Measurements from ENCODE around the gene SNAPIN.

SNAPIN gene

GRCh38 chr1:153697191-153698019, 38.9 kb downstream of the SNAPIN start:
- Histone ChIP-seq H3K4me1 (ENCODE audit: control insufficient read depth, insufficient read depth, low read length) (peaks cover 29% of the 10 kb centered on the region), H3K9me3 (ENCODE audit: control insufficient read depth, insufficient read depth, low read depth, low read length) (no peaks in the 10 kb centered on the region), H3K27ac (ENCODE audit: low read depth, low read length) (peak overlapping the region; percentile 80), H3K4me3 (ENCODE audit: low read depth, low read length) (peak overlapping the region; percentile 39), H3K27me3 (ENCODE audit: control insufficient read depth, insufficient read depth, low read length) (no peaks in the 10 kb centered on the region), H3K36me3 (ENCODE audit: control insufficient read depth, insufficient read depth, low read length) (no peaks in the 10 kb centered on the region), H3K9ac (ENCODE audit: low read length) (peak overlapping the region; percentile 68)

DNA sequence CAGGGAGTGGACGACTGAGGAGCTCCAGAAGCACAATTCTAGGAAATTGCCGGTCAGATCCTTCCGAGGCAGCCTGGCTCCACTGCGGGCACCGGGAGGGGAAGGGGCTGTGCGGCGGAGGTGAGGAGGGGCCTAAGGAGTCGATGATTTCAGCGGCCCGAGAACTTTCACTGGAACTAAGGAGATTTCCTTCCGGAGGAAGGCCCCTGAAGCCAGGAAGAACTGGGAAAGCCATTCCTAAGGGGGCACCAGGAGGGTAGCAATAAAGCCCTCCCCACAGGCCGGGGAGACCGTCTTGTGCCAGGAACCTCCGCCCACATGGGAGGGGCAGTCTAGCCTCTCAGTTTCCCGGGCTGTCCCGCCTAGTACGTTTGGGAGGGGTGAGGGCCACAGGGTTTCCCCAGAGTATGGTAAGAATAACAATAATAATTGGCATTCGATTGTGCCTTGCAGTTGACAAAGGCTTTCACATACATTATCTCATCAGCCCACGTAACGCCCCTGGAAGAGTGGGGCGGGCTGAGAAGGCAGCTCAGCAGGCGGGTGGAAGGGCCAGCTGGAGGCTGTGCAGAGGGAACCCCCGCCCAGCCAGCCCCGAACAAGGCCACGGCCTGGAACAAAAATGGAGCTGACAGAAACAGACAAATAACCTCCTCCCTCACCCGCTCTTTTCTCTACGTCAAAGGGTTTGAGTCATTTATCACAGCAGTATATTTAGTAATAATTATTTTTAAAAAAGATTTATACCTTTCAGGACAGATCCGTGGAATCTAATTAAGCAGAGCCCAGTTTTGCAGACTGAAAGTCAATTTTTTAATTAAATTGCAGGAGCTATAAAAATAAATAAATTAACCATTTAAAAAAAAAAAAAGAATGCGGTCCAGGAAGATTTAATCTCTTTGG, 39.8 kb downstream of the SNAPIN start:
- Histone ChIP-seq H3K9me3 (ENCODE audit: control insufficient read depth, insufficient read depth, low read depth, low read length) (no peaks in the 10 kb centered on the region), H3K4me3 (ENCODE audit: low read depth, low read length) (peak overlapping the region; percentile 39), H3K27ac (ENCODE audit: low read depth, low read length) (peak overlapping the region; percentile 80), H3K36me3 (ENCODE audit: control insufficient read depth, insufficient read depth, low read length) (no peaks in the 10 kb centered on the region), H3K27me3 (ENCODE audit: control insufficient read depth, insufficient read depth, low read length) (no peaks in the 10 kb centered on the region), H3K9ac (ENCODE audit: low read length) (peak overlapping the region; percentile 68), H3K4me1 (ENCODE audit: control insufficient read depth, insufficient read depth, low read length) (peaks cover 29% of the 10 kb centered on the region)

GRCh38 chr1:153698923-153699714, 40.6 kb downstream of the SNAPIN start:
- Histone ChIP-seq H3K9me3 (ENCODE audit: control insufficient read depth, insufficient read depth, low read depth, low read length) (no peaks in the 10 kb centered on the region), H3K4me3 (ENCODE audit: low read depth, low read length) (no peak overlapping the region), H3K36me3 (ENCODE audit: control insufficient read depth, insufficient read depth, low read length) (no peaks in the 10 kb centered on the region), H3K9ac (ENCODE audit: low read length) (no peak overlapping the region), H3K27me3 (ENCODE audit: control insufficient read depth, insufficient read depth, low read length) (no peaks in the 10 kb centered on the region), H3K27ac (ENCODE audit: low read depth, low read length) (no peak overlapping the region), H3K4me1 (ENCODE audit: control insufficient read depth, insufficient read depth, low read length) (peaks cover 29% of the 10 kb centered on the region)

DNA sequence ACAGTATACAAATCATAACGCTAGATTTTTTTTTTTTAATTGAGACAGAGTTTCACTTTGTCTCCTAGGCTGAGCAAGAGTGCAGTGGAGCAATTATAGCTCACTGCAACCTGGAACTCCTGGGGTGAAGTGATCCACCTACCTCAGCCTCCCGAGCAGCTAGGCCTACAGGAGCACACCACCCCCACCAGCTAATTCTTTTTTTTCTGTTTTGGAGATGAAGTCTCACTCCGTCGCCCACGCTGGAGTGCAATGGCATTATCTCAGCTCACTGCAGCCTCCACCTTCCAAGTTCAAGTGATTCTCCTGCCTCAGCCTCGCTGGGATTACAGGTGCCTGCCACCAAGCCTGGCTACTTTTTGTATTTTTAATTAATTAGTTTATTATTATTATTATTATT, 41.3 kb downstream of the SNAPIN start:
- peaks cover 29% of the 10 kb centered on the region for H3K4me1 ChIP-seq (ENCODE audit: control insufficient read depth, insufficient read depth, low read length)
- H3K4me3 ChIP-seq (ENCODE audit: low read depth, low read length): no peak overlapping the region
- H3K9ac ChIP-seq (ENCODE audit: low read length): no peak overlapping the region
- H3K36me3 ChIP-seq (ENCODE audit: control insufficient read depth, insufficient read depth, low read length): no peaks in the 10 kb centered on the region
- no peaks in the 10 kb centered on the region for H3K9me3 ChIP-seq (ENCODE audit: control insufficient read depth, insufficient read depth, low read depth, low read length)
- no peak overlapping the region for H3K27ac ChIP-seq (ENCODE audit: low read depth, low read length)
- H3K27me3 ChIP-seq (ENCODE audit: control insufficient read depth, insufficient read depth, low read length): no peaks in the 10 kb centered on the region

DNA sequence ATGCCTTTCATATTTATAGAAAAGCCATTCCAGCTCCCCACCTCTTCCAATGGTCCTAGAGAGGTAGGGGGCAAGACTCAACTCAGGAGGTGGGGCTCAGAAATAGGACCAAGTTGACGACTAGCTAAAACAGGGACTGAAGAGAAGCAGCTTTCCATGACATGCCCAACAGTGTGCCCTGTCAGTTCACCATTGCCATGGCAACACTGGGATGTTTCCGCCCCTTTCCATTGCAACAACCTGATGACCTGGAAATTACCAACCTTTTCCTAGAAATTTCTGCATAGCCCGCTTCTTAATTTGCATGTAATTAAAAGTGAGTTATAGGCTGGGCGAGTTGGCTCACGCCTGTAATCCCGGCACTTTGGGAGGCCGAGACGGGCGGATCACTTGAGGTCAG, 47.0 kb downstream of the SNAPIN start:
- no peaks in the 10 kb centered on the region for H3K9me3 ChIP-seq (ENCODE audit: control insufficient read depth, insufficient read depth, low read depth, low read length)
- no peaks in the 10 kb centered on the region for H3K4me1 ChIP-seq (ENCODE audit: control insufficient read depth, insufficient read depth, low read length)
- H3K4me3 ChIP-seq (ENCODE audit: low read depth, low read length): no peak overlapping the region
- no peak overlapping the region for H3K9ac ChIP-seq (ENCODE audit: low read length)
- H3K27me3 ChIP-seq (ENCODE audit: control insufficient read depth, insufficient read depth, low read length): no peaks in the 10 kb centered on the region
- no peak overlapping the region for H3K27ac ChIP-seq (ENCODE audit: low read depth, low read length)
- H3K36me3 ChIP-seq (ENCODE audit: control insufficient read depth, insufficient read depth, low read length): no peaks in the 10 kb centered on the region

DNA sequence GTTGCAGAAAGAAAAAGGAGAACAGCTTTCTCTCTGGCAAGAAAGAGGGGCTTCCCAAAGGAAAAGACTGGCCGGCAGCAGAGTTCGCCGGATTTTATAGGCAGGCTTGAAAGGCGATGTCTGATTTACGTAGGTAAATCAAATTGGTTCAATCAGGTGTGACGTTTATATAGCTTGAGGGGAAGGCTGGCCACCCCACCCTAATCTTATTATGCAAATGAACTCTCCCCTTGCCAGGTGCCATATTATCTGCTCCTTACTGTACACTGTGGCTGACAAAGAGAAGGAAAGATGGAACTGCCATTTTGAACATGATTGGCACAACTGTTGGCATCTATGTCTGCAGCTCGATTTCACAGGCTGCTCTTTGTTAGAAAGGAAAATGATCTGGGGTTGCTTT, 52.5 kb downstream of the SNAPIN start:
- no peak overlapping the region for H3K27ac ChIP-seq (ENCODE audit: low read depth, low read length)
- no peaks in the 10 kb centered on the region for H3K4me1 ChIP-seq (ENCODE audit: control insufficient read depth, insufficient read depth, low read length)
- H3K4me3 ChIP-seq (ENCODE audit: low read depth, low read length): no peak overlapping the region
- no peaks in the 10 kb centered on the region for H3K9me3 ChIP-seq (ENCODE audit: control insufficient read depth, insufficient read depth, low read depth, low read length)
- H3K36me3 ChIP-seq (ENCODE audit: control insufficient read depth, insufficient read depth, low read length): no peaks in the 10 kb centered on the region
- H3K27me3 ChIP-seq (ENCODE audit: control insufficient read depth, insufficient read depth, low read length): no peaks in the 10 kb centered on the region
- H3K9ac ChIP-seq (ENCODE audit: low read length): no peak overlapping the region

All from HUES6 (cell line).